ENCODE results near the gene NACAD.

GRCh38 chr7:45131891-45132290, 43.1 kb upstream of the NACAD start:
- TF ChIP-seq CTCF (IDR thresholded peaks at IDR 0.05; ENCODE audit: low read depth, low read length) = no peak
- no peak for TF ChIP-seq POLR2A (IDR thresholded peaks at IDR 0.05; ENCODE audit: extremely low read depth, insufficient read length)

Data from NB4 (cell line).